ENCODE data around the gene THEMIS.

Gene THEMIS

DNA sequence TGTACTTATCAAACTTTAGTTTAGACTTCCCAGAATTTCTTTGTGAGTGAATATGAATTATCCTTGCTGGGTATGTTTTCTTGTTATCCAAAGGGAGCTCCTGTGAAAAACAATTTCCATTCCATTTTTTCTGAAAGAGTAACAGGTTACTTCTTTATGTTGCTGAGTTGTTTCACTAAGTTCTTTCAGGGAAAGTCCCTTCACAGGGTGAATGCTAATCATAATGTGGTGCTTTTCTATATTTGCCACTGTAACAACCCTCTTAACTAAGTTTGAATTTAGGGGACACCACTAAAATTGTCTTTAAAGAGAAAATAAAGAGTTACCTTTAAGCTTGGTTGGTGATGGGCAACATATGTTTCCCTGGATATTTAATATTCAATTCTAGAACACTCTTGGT, 79.4 kb downstream of the THEMIS start:
- no peak for DNase-seq (ENCODE audit: low read depth in 2 of 2)
- TF ChIP-seq, protein P1, sequence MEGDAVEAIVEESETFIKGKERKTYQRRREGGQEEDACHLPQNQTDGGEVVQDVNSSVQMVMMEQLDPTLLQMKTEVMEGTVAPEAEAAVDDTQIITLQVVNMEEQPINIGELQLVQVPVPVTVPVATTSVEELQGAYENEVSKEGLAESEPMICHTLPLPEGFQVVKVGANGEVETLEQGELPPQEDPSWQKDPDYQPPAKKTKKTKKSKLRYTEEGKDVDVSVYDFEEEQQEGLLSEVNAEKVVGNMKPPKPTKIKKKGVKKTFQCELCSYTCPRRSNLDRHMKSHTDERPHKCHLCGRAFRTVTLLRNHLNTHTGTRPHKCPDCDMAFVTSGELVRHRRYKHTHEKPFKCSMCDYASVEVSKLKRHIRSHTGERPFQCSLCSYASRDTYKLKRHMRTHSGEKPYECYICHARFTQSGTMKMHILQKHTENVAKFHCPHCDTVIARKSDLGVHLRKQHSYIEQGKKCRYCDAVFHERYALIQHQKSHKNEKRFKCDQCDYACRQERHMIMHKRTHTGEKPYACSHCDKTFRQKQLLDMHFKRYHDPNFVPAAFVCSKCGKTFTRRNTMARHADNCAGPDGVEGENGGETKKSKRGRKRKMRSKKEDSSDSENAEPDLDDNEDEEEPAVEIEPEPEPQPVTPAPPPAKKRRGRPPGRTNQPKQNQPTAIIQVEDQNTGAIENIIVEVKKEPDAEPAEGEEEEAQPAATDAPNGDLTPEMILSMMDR (IDR thresholded peaks at IDR 0.05; ENCODE audit: low read depth, low read length), result no peak
- H3K4me3 ChIP-seq (replicated peaks in 1 of 2; ENCODE audit: low read depth in 2 of 2, low read length in 2 of 2), result no peak overlapping the region

GRCh38 chr6:127818149-127818548, 82.7 kb downstream of the THEMIS start:
- DNase-seq (ENCODE audit: low read depth in 2 of 2), result no peak

DNA sequence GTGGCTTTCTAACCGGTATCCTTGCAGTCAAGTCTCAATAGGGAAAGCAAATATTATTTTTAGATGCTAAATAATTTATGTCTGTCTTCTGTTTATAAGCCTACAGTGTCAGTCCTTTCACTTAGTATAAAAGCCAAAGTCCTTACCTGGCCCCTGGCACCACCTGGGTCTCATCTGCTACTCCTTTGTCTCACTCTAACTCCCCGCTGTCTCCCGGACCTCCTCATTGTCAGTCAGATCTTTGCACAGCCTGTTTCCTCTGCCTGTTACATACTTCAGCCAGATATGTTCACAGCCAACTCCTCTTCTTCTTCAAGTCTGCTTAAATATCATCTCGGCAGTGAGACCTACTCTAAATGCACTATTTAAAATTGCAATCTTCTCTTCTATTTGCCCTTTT, 84.2 kb downstream of the THEMIS start:
- H3K4me3 ChIP-seq (replicated peaks in 1 of 2; ENCODE audit: low read depth in 2 of 2, low read length in 2 of 2), result no peak overlapping the region
- DNase-seq (ENCODE audit: low read depth in 2 of 2), result no peak
- TF ChIP-seq, protein P1 (IDR thresholded peaks at IDR 0.05; ENCODE audit: low read depth, low read length), result no peak

More at GRCh38 chr6:127818149-127818548, 82.7 kb downstream of the THEMIS start:
- TF ChIP-seq, protein P1 (IDR thresholded peaks at IDR 0.05; ENCODE audit: low read depth, low read length), result no peak
- H3K4me3 ChIP-seq (replicated peaks in 1 of 2; ENCODE audit: low read depth in 2 of 2, low read length in 2 of 2), result no peak overlapping the region

GRCh38 chr6:127813699-127814027, 87.2 kb downstream of the THEMIS start:
- no peak for DNase-seq (ENCODE audit: low read depth in 2 of 2)
- TF ChIP-seq, protein P1 (IDR thresholded peaks at IDR 0.05; ENCODE audit: low read depth, low read length), result no peak
- H3K4me3 ChIP-seq (replicated peaks in 1 of 2; ENCODE audit: low read depth in 2 of 2, low read length in 2 of 2), result no peak overlapping the region

- DNase-seq (ENCODE audit: low read depth in 2 of 2), result no peak
- TF ChIP-seq, protein P1 (IDR thresholded peaks at IDR 0.05; ENCODE audit: low read depth, low read length), result no peak
- no peak overlapping the region for H3K4me3 ChIP-seq (replicated peaks in 1 of 2; ENCODE audit: low read depth in 2 of 2, low read length in 2 of 2)
Measured at GRCh38 chr6:127812985-127813698, 87.7 kb downstream of the THEMIS start.

- H3K4me3 ChIP-seq (replicated peaks in 1 of 2; ENCODE audit: low read depth in 2 of 2, low read length in 2 of 2), result no peak overlapping the region
- no peak for DNase-seq (ENCODE audit: low read depth in 2 of 2)
Measured at GRCh38 chr6:127811900-127812570, 88.8 kb downstream of the THEMIS start.

More at GRCh38 chr6:127811900-127812570, 88.8 kb downstream of the THEMIS start:
- TF ChIP-seq, protein P1 (IDR thresholded peaks at IDR 0.05; ENCODE audit: low read depth, low read length), result no peak

Data from cardiac fibroblast (primary cell).